Embryonic facial prominence (tissue), 1 donor: Measurements from ENCODE around the gene CLDND2.

Experiments used
- DNase-seq: peaks from one replicate; pipeline ENCODE4 v3.0.0-alpha.2; 2016; ENCODE audit errors: extremely low spot score

Gene CLDND2

GRCh38 chr19:51331193-51331592, 37.6 kb downstream of the CLDND2 start:
- no peak for DNase-seq

DNA sequence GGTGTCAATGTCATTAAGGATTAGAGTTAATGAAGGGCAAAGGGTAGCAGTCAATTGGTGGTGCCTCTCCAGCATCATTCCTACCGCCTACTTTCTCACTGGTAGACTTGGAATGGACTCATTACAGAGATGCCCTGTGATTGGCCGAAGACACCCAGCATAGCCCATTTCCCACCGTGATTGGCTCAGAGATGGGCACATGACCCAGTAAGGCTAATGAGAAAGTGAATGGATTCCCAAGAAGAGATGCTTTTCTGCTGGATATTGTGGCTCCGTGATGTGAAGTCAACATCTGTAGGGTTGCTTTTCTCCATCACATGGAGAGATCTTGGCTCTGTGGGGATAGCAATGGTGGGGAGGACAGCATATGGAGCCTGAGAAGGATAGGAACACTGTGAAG, 38.4 kb downstream of the CLDND2 start:
- no peak for DNase-seq

DNA sequence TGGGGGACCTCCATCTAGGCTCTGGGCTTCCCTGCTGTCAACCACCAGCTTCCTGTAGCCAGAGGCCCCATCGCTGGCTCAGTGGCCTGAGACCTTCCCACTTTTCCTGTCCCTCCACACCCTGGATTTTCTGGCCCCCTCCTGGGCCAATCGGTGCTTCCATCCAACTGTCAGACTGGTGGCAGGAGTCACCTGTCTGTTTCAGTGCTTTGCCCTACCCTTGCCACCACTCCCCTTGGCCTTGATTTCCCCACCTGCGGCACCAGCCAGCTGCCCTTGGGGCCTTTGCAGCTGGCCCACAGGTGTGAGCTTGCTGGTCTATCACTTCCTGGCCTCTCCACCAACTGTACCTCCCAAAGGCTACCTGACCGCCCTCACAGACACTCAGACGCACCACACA, 39.4 kb downstream of the CLDND2 start:
- DNase-seq = no peak

- no peak for DNase-seq
Measured at GRCh38 chr19:51327066-51328001, 41.5 kb downstream of the CLDND2 start.

DNA sequence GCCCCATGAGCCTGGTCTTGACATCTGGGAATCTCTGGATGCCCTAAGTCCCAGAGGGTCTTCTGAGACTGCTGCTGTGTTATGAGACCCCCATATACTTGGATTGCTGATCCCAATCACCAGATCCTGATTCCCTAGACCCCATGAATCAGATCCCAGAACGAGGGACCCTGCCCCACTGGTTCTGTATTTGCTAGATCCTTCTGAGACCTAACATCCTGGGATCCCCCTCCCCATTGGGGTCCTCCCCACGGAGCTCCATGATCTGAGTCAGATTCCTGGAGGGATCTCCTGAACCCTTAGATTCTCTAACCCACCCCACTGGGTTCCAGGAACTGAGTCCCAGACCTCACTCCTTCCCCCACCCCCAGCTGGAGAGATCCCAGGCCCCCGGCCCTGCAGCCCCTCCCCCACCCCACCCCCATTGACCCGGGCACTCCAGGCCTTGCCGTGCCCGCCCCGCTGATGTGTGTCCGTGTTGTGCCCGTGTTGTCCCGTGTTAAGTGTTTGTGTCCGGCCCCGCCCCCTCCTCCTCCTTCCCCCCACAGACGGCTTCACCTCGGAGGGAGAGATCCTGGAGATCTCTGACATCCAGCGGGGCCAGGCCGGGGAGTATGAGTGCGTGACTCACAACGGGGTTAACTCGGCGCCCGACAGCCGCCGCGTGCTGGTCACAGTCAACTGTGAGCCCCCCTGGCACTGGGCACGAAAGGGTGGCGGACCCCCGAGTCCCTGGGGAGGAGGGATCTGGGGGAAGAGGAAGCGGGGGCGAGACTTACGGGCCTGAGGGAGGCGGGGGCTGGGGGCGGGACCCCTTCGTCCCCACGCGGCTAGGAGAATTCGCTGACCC, 42.4 kb downstream of the CLDND2 start:
- DNase-seq = no peak

GRCh38 chr19:51325161-51325976, 43.4 kb downstream of the CLDND2 start:
- DNase-seq = no peak

DNA sequence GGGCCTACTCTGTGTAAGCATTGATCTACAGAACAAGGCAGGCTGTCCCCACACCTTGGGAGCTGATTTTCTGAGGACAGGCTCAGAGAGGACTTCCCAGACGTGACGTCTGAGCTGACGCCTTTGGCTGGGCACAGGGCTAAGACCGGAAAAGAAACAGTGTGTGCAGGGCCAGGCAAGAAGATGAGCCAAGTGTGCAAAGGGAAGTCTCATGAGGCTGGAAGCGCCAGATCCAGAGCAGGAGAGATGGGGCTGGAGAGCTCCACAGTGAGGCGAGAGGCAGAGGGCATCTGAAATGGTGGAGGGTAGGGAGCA, 44.7 kb downstream of the CLDND2 start:
- DNase-seq = no peak

- no peak for DNase-seq
Measured at GRCh38 chr19:51323481-51324166, 45.2 kb downstream of the CLDND2 start.

- no peak for DNase-seq
Measured at GRCh38 chr19:51321799-51322198, 47.0 kb downstream of the CLDND2 start.

DNA sequence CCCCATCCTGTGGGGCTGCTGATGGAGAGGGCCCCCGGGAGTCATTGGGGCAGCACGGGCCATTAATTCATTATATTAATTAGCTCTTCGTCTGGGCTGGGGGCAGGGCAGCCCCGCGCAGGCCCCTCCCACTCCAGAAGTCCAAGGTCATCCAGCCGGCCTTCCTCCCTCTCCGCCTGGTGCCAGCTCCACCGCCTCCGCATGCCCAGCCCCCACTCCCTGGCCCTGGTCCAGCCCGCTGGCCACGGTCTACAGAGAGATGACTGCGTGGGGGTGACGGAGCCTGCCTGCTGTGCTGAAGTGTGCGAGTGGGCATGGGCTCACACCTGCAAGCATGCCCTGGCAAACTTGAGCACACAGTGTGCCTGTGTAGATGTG, 48.5 kb downstream of the CLDND2 start:
- no peak for DNase-seq

GRCh38 chr19:51319649-51320279, 49.0 kb downstream of the CLDND2 start:
- no peak for DNase-seq

DNA sequence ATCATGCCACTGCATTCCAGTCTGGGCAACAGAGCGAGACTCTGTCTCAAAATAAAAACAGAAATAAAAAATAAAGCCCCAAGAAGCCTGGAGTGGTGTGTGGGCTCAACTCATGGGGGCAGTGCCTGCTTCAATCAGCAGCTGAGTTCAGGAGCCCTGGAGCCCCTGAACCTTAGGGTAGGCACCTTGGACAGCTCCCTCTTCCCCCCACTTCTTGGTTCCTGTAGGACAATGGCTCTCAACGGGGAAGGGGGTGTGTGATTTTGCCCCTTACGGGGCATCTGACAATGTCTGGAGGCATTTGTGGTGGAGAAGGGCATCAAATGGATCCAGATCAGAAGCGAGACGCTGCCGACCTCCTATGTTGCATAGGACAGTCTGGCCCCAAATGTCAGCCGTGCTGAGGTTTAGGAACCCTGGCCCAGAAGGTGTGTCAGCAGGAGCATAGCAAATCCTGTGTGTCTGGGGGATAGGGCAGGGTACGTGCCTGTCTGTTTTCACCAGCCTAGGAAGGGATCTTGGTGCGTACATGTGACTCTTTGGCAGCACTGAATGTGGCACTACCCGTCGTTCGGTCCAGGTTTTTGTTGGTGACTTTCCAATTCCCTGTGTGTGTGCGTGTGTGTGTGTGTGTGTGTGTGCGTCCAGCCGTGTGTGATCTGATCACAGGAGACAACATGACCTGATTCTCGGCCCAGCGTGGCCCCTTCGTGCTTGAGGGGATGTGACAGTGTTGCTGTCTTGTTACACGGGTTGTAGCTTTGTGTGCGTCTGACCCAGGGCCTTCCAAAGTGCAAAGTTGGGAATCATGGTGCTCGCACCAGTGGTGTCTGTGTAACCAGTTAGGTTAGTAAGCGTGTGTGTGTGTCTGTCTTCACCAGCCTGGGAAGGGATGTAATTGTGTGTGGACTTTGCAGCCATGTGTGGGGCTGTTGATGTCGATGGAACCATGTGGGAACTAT, 49.8 kb downstream of the CLDND2 start:
- DNase-seq = no peak

GRCh38 chr19:51317968-51318367, 50.8 kb downstream of the CLDND2 start:
- DNase-seq = no peak

DNA sequence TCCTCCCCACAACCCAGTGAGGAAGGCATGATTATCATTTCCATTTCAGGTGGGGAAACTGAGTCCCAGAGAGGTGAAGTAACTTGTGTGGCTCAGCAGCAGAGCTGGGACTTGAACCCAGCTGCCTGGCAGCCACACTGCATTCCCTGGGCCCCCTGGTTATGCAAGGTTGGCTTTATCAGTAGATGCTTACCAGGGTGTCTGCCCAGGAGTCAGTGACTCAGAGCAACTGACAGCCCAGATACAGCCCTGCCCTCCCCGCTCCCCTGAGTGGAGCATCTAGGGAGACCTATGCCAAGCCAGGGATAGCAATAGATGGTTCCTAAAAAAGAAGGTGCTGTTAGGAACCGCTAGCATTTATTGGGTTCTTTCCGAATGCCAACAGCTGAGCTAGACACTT, 51.4 kb downstream of the CLDND2 start:
- DNase-seq = no peak
